ENCODE measurements around the gene VWC2. TPM values are rescaled to one million over a fixed set of nuclear protein-coding genes. Genes with fewer than 3 reads are reported as not detected.

The VWC2 gene
- total and polyA plus RNA-seq, 2 of the 8 experiments (the other 6 are each of a cell fraction or from before 2014, with no cell fraction given), result 0.24 to 0.30 TPM

GRCh38 chr7:49883933-49884332, 110.5 kb downstream of the VWC2 start (continued):
- TF ChIP-seq CHD7 (IDR thresholded peaks at IDR 0.05; ENCODE audit: insufficient replicate concordance, low read length) (no peak), SP4 (IDR thresholded peaks at IDR 0.05; ENCODE audit: low read length) (no peak), FOSL1 (IDR thresholded peaks at IDR 0.05; ENCODE audit: insufficient read depth, low read depth, low read length) (no peak), CTBP2 (IDR thresholded peaks at IDR 0.05; ENCODE audit: borderline replicate concordance, insufficient read depth, insufficient read length, low read length) (no peak), CTCF (IDR thresholded peaks at IDR 0.05; ENCODE audit: control extremely low read depth in 1 of 3, insufficient read depth in 1 of 3, low read depth in 1 of 3, low read length in 3 of 3) (no peak), NANOG (IDR thresholded peaks at IDR 0.05; ENCODE audit: insufficient read depth, low read depth, low read length, poor library complexity, severe bottlenecking) (no peak), RBBP5 (IDR thresholded peaks at IDR 0.05; ENCODE audit: borderline replicate concordance, low read depth, low read length) (no peak), KDM4A (IDR thresholded peaks at IDR 0.05; ENCODE audit: low read depth, low read length, severe bottlenecking) (no peak), CHD1 (IDR thresholded peaks at IDR 0.05; ENCODE audit: low read depth, low read length) (no peak)

Measured in H1 (cell line).